Lower lobe of right lung (tissue), 2 donors: ENCODE results near the gene THOC7. TPM values are rescaled to one million over a fixed set of nuclear protein-coding genes. Genes with fewer than 3 reads are reported as not detected.

Source experiments
- ATAC-seq, 2 donors: fragments of 200-7000 bp; cut with Tn5 transposase; one replicate each; pipeline ENCODE4 v1.9.1; 2020 to 2022; ENCODE audit warnings: mild to moderate bottlenecking in 2 of 2, moderate library complexity in 2 of 2
- DNase-seq: peaks from one replicate; pipeline ENCODE4 v3.0.0-alpha.2; 2020
- H3K27ac ChIP-seq: fragments of 200-600 bp; one replicate; pipeline ENCODE4 v1.8.0; 2022
- H3K27me3 ChIP-seq: fragments of 200-600 bp; one replicate; pipeline ENCODE4 v1.8.0; 2022; ENCODE audit warnings: low read depth
- H3K36me3 ChIP-seq: fragments of 200-600 bp; one replicate; pipeline ENCODE4 v1.8.0; 2022; ENCODE audit warnings: mild to moderate bottlenecking
- H3K4me1 ChIP-seq: fragments of 200-600 bp; one replicate; pipeline ENCODE4 v1.8.0; 2022
- H3K4me3 ChIP-seq: fragments of 200-600 bp; one replicate; pipeline ENCODE4 v1.8.0; 2022; ENCODE audit warnings: mild to moderate bottlenecking
- H3K9me3 ChIP-seq: fragments of 200-600 bp; one replicate; pipeline ENCODE4 v1.8.0; 2022
- intact Hi-C: fragments of 100-400 bp; cut with DNase I; formaldehyde crosslinking; loops from one replicate; pipeline ENCODE4 v1.11.0; 2022
- total RNA-seq: library from RNA; stranded (reverse); fragmentation: NEBNext Ultra II Directional; extraction: Animal tissue kit (Norgen Biotek cat#: 25700); gene quantifications from one replicate; pipeline ENCODE4 v1.2.1, GENCODE V29; 2021
- TF ChIP-seq, protein P1 (sequence below): fragments of 200-600 bp; IDR thresholded peaks from one replicate; pipeline ENCODE4 v1.8.0; 2022; ENCODE audit warnings: antibody characterized with exemption, mild to moderate bottlenecking
- donor health status: DM: no; HTN: yes; CAD: no; lungs with severe emphysema.

THOC7 gene
- total RNA-seq, 1 donor from 2014 or later: 47.2 TPM

DNA sequence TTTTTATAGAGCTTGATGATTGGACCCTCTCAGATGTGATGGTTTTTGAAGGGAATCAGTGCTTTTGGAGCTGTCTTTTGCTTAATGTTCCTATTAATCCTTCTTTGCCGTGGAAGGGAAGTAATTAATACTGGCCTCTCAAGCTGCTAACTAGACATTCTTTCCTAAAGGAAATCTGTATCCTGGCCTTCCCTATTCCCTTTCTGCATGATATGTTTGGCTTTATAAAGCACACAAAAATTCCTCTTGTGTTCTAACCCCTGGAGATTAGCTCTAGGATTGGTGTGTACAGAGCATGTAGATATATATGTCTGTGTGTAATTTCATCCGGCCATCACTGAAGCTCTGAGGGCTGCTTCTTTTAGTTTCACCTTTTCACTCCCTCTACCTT lies 7.0 kb upstream of the THOC7 start:
- Histone ChIP-seq H3K36me3 (no peaks in the 10 kb centered on the region), H3K27me3 (no peaks in the 10 kb centered on the region), H3K9me3 (no peaks in the 10 kb centered on the region), H3K4me1 (peaks cover 4% of the 10 kb centered on the region), H3K4me3 (no peak overlapping the region), H3K27ac (no peak overlapping the region)
- DNase-seq (no peak), ATAC-seq (no peak)
- TF ChIP-seq, protein P1, sequence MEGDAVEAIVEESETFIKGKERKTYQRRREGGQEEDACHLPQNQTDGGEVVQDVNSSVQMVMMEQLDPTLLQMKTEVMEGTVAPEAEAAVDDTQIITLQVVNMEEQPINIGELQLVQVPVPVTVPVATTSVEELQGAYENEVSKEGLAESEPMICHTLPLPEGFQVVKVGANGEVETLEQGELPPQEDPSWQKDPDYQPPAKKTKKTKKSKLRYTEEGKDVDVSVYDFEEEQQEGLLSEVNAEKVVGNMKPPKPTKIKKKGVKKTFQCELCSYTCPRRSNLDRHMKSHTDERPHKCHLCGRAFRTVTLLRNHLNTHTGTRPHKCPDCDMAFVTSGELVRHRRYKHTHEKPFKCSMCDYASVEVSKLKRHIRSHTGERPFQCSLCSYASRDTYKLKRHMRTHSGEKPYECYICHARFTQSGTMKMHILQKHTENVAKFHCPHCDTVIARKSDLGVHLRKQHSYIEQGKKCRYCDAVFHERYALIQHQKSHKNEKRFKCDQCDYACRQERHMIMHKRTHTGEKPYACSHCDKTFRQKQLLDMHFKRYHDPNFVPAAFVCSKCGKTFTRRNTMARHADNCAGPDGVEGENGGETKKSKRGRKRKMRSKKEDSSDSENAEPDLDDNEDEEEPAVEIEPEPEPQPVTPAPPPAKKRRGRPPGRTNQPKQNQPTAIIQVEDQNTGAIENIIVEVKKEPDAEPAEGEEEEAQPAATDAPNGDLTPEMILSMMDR: no peak
- intact Hi-C loops: no loop called here

DNA sequence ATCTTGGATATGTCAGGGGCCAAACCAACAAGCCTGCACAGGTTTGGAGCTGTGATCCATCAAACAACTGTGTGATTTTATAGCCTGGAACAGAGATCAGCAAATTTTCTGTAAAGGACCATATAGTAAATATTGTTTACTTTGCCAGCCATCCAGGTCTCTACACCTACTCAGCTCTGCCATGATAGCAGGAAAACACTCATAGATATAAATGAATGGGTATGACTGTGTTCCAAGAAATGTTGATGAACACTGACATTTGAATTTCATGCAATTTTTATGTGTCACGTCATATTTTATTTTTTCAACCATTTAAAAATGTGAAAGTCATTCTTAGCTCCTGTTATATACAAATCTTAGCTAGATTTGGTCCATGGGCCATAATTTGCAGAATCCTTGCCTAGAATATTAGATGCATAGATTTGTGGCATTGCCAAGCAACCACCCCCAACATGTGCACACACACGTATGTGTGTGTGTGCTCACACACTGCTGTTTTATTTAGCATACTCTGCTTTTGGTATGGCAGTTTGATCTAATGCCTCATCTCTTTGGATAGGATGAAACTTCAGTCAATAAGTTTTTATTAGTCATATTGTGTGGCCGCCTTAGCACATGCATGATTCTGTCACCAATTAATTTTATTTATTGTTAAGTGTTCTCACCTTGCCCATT lies 6.5 kb upstream of the THOC7 start:
- Histone ChIP-seq H3K4me1 (peaks cover 8% of the 10 kb centered on the region), H3K36me3 (no peaks in the 10 kb centered on the region), H3K4me3 (no peak overlapping the region), H3K27ac (no peak overlapping the region), H3K9me3 (no peaks in the 10 kb centered on the region), H3K27me3 (no peaks in the 10 kb centered on the region)
- intact Hi-C loops: no loop called here
- TF ChIP-seq, protein P1: no peak
- ATAC-seq: no peak
- DNase-seq: no peak

DNA sequence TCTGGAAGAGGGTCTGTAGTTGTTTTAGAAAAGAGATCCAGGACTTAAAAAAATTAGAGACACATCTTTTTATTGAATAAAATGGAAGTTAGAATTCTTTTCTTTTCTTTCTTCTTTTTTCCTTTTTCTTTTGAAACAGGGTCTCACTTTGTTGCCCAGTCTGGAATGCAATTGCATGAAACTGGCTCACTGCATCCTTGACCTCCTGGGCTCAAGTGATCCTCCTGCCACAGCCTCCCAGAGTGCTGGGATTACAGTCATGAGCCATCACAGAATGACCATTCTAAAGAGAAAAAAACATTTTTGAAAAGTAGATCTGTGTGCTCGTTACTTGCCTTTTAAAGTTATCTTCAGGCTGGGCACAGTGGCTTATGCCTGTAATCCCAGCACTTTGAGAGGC lies 3.6 kb upstream of the THOC7 start:
- peaks cover 18% of the 10 kb centered on the region for H3K4me1 ChIP-seq

DNA sequence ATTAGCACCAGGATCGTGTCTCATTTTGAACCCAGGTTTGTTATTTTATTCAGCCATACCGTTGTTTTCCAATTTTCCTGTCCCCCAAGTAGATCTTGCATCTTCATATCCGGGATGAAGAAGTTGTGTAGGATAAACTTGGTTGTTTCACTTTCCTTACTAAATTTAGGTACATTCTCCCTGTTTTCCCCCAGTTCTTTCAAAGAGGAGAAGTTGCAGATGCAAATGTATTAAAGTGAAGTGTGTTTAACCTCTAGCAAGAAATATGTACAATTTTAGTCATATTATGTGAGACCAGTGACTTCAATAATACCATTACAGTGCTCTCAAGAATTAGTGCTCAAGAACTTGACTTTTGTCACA lies 1.3 kb upstream of the THOC7 start:
- no peak for DNase-seq
- Histone ChIP-seq H3K4me1 (peaks cover 19% of the 10 kb centered on the region), H3K9me3 (no peaks in the 10 kb centered on the region), H3K36me3 (no peaks in the 10 kb centered on the region), H3K4me3 (peak overlapping the region; percentile 84), H3K27me3 (no peaks in the 10 kb centered on the region), H3K27ac (peak overlapping the region; percentile 91)
- ATAC-seq: no peak
- intact Hi-C loops: no loop called here
- TF ChIP-seq, protein P1: no peak

More for the DNA sequence above, 3.6 kb upstream of the THOC7 start:
- Histone ChIP-seq H3K9me3 (no peaks in the 10 kb centered on the region), H3K36me3 (no peaks in the 10 kb centered on the region), H3K4me3 (no peak overlapping the region), H3K27me3 (no peaks in the 10 kb centered on the region), H3K27ac (no peak overlapping the region)
- intact Hi-C loops: no loop called here
- DNase-seq: no peak
- TF ChIP-seq, protein P1: no peak
- no peak for ATAC-seq

DNA sequence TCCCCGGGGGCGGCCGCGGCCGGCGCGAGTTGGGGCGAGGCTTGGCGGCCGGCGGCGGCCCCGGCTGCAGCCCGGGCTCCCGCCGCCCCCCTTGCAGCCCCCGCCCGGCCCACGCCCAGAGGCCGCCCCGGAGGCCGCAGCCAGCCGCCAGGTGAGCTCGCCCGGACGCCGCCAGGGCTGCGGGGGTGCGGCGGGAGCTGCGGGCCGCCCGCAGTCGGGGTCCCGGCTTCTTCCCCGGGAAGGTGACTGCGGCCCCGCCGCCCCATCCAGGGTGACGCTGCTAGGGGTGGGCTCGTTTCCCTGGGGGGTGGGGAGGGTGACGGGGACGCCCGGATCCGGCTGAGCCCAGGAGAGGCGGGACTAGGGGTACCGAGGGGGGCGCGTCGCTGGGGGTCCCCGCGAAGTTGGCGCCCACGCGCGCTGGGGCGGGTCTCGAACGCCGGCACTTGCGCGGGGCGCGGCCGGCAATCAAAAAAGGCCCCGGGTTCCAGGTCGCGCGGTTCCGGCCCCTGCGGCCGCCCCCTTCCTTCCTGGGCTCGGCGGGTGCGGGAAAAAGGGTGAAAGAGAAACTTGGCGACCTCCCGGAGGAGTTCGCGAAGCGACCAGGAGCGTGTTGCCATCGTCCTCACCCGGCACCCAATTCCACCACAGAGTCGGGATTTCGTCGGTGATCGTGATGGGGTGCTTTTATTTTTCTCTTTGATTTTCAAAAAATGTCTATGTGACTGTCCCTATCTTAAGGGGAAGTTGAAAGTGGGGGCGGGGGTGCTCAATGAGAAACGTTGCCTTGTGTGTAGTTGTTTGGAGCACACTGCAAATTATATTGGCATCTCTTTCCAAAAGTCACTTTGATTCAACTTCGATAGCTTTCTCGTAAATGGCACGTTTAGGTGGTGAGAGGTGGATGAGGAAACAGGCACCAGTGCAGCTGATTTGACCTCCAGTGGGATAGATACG lies 681 bp upstream of the THOC7 start:
- H3K27ac ChIP-seq: peak overlapping the region; percentile 91
- peak; percentile 79 to 81 for ATAC-seq
- intact Hi-C loops: no loop called here

More for the DNA sequence above, 681 bp upstream of the THOC7 start:
- no peaks in the 10 kb centered on the region for H3K9me3 ChIP-seq
- peaks cover 19% of the 10 kb centered on the region for H3K4me1 ChIP-seq
- TF ChIP-seq, protein P1: no peak
- H3K4me3 ChIP-seq: peak overlapping the region; percentile 84
- DNase-seq: peak; percentile 63
- H3K36me3 ChIP-seq: no peaks in the 10 kb centered on the region
- H3K27me3 ChIP-seq: no peaks in the 10 kb centered on the region
